GM21367 (cell line): ENCODE measurements around the gene PAK1.
"Not testable (repeated sequence)": the region's sequence is repeated elsewhere in the genome, so short reads cannot be mapped to it uniquely, and the experiment has no call there.

Experiments used
- ATAC-seq: cut with Tn5 transposase; IDR thresholded peaks from one replicate; pipeline ENCODE4 v1.9.1; 2021; ENCODE audit not compliant: unreplicated experiment

The PAK1 gene

GRCh38 chr11:77407613-77408012 is 66.3 kb downstream of the PAK1 start:
- no peak for ATAC-seq

- no peak for ATAC-seq
Measured at GRCh38 chr11:77406396-77406795, 67.5 kb downstream of the PAK1 start.

GRCh38 chr11:77403211-77403610 is 70.7 kb downstream of the PAK1 start:
- no peak for ATAC-seq

- no peak for ATAC-seq
Measured at GRCh38 chr11:77402218-77402556, 71.7 kb downstream of the PAK1 start.

GRCh38 chr11:77401486-77402217 is 72.2 kb downstream of the PAK1 start:
- ATAC-seq, result no peak

- ATAC-seq, result no peak
Measured at GRCh38 chr11:77400775-77401449, 73.0 kb downstream of the PAK1 start.

GRCh38 chr11:77400271-77400670 is 73.6 kb downstream of the PAK1 start:
- no peak for ATAC-seq

GRCh38 chr11:77397631-77398030 is 76.3 kb downstream of the PAK1 start:
- no peak for ATAC-seq

- ATAC-seq, result no peak
Measured at GRCh38 chr11:77396911-77397310, 77.0 kb downstream of the PAK1 start.

- ATAC-seq, result no peak
Measured at GRCh38 chr11:77396305-77396704, 77.6 kb downstream of the PAK1 start.

- no peak for ATAC-seq
Measured at GRCh38 chr11:77395460-77396173, 78.3 kb downstream of the PAK1 start.

GRCh38 chr11:77392842-77393241 is 81.1 kb downstream of the PAK1 start:
- ATAC-seq, result no peak

- no peak for ATAC-seq
Measured at GRCh38 chr11:77387701-77388100, 86.2 kb downstream of the PAK1 start.

GRCh38 chr11:77386178-77386577 is 87.7 kb downstream of the PAK1 start:
- ATAC-seq, result no peak

GRCh38 chr11:77385255-77385771 is 88.6 kb downstream of the PAK1 start:
- ATAC-seq, result not testable (repeated sequence)

- ATAC-seq, result no peak
Measured at GRCh38 chr11:77384571-77384970, 89.3 kb downstream of the PAK1 start.

- ATAC-seq, result not testable (repeated sequence)
Measured at GRCh38 chr11:77383349-77383748, 90.5 kb downstream of the PAK1 start.

GRCh38 chr11:77381729-77382665 is 91.9 kb downstream of the PAK1 start:
- ATAC-seq, result no peak

- ATAC-seq, result no peak
Measured at GRCh38 chr11:77379934-77380333, 94.0 kb downstream of the PAK1 start.

GRCh38 chr11:77379253-77379652 is 94.6 kb downstream of the PAK1 start:
- ATAC-seq, result no peak

- no peak for ATAC-seq
Measured at GRCh38 chr11:77377734-77378133, 96.2 kb downstream of the PAK1 start.
